Measurements from ENCODE around the gene EFCAB6. TPM values are rescaled to one million over a fixed set of nuclear protein-coding genes. Genes with fewer than 3 reads are reported as not detected.

Gene EFCAB6
- total RNA-seq, 1 donor from 2014 or later, result 0.23 TPM

DNA sequence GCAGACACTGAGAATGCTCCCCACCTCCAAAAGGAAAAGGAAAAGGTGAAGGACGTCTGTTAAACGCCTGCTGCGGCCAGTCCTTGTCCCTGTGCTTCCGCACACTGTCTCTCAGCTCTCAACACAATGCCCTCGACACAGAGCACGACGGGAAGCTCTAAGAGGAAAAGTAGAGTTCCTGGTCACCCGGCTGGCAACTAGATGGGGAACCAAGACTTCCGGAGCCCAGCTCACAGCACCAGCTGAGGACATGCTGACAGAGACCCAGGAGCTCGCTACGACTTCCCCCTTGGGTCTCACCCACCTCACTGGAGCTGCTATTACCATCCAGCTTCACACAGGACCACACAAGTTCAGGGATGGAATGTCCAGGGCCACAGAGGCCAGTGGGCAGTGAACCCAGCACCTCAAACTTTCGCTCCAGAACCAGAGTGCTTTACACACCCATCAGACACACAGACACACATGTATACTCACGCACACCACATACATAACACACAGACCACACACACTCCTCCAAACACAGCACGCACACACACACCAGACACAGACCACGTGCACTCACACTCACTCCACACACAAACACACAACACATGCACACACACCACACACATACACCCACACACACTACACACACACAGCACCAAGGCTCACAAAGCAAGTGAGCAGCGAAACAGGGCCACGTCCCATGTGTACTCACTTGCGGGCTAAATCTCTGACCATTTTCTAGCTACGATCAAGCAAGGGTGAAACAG, 40.6 kb upstream of the EFCAB6 start:
- no peak overlapping the region for H3K27ac Mint-ChIP-seq

DNA sequence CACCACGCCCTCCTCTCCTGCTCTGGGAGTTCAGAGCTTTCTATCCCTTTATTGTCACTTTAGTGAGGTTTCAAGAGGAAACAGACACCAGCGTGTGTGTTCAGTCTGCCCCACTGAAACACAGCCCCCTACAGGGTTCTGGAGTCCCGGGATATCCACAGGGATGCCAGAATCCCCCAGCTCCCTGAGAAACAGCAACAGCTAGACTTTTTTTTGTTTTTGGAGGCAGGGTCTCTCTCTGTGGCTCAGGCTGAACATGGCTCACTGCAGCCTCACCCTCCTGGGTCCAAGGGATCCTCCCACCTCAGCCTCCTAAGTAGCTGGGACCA, 39.8 kb upstream of the EFCAB6 start:
- H3K9me3 Mint-ChIP-seq, result no peaks in the 10 kb centered on the region
- H3K4me1 Mint-ChIP-seq, result no peaks in the 10 kb centered on the region
- H3K36me3 Mint-ChIP-seq (ENCODE audit: low read depth), result no peaks in the 10 kb centered on the region
- H3K4me3 Mint-ChIP-seq, result no peak overlapping the region
- peaks cover 2% of the 10 kb centered on the region for H3K27me3 Mint-ChIP-seq
- H3K27ac Mint-ChIP-seq, result no peak overlapping the region
- no peak for DNase-seq
- intact Hi-C loops (cut with micrococcal nuclease), result no loop called here

More for the DNA sequence above, 40.6 kb upstream of the EFCAB6 start:
- Mint-ChIP-seq H3K4me1 (no peaks in the 10 kb centered on the region), H3K36me3 (ENCODE audit: low read depth) (no peaks in the 10 kb centered on the region), H3K4me3 (no peak overlapping the region), H3K27me3 (peaks cover 2% of the 10 kb centered on the region), H3K9me3 (no peaks in the 10 kb centered on the region)
- intact Hi-C loops (cut with micrococcal nuclease), result no loop called here
- no peak for DNase-seq

GRCh38 chr22:43851058-43851978, 39.2 kb upstream of the EFCAB6 start:
- no peak overlapping the region for H3K4me3 Mint-ChIP-seq
- no peaks in the 10 kb centered on the region for H3K9me3 Mint-ChIP-seq
- H3K4me1 Mint-ChIP-seq, result no peaks in the 10 kb centered on the region
- peaks cover 2% of the 10 kb centered on the region for H3K27me3 Mint-ChIP-seq
- H3K36me3 Mint-ChIP-seq (ENCODE audit: low read depth), result no peaks in the 10 kb centered on the region
- intact Hi-C loops (cut with micrococcal nuclease), result no loop called here
- no peak overlapping the region for H3K27ac Mint-ChIP-seq
- DNase-seq, result no peak

GRCh38 chr22:43850529-43850928, 38.4 kb upstream of the EFCAB6 start:
- Mint-ChIP-seq H3K27ac (no peak overlapping the region), H3K36me3 (ENCODE audit: low read depth) (no peaks in the 10 kb centered on the region), H3K4me3 (no peak overlapping the region), H3K4me1 (no peaks in the 10 kb centered on the region), H3K27me3 (peaks cover 2% of the 10 kb centered on the region), H3K9me3 (no peaks in the 10 kb centered on the region)
- intact Hi-C loops (cut with micrococcal nuclease), result no loop called here
- DNase-seq, result no peak

DNA sequence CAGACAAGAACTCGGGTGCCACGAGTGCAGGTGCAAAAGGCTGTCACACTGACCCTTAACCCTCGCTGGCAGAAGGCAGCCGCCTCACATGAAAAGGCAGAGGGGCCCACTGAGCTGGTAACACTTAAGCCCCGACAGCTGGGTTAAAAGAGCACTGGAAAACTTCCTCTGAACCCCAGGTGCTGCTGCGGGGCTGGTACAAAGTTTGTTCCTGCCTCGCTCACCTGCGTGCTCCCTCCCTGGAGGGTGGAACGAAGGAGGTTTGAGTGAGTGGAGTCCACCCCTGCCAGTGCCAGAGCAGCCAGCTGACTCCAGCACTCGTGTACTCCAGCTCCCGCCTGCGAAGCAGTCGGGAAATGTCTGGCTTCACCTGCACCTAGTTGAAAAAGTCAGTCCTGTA, 37.6 kb upstream of the EFCAB6 start:
- Mint-ChIP-seq H3K27me3 (peaks cover 2% of the 10 kb centered on the region), H3K9me3 (no peaks in the 10 kb centered on the region), H3K4me3 (no peak overlapping the region), H3K36me3 (ENCODE audit: low read depth) (no peaks in the 10 kb centered on the region), H3K4me1 (no peaks in the 10 kb centered on the region), H3K27ac (no peak overlapping the region)
- intact Hi-C loops (cut with micrococcal nuclease), result no loop called here
- DNase-seq, result no peak

DNA sequence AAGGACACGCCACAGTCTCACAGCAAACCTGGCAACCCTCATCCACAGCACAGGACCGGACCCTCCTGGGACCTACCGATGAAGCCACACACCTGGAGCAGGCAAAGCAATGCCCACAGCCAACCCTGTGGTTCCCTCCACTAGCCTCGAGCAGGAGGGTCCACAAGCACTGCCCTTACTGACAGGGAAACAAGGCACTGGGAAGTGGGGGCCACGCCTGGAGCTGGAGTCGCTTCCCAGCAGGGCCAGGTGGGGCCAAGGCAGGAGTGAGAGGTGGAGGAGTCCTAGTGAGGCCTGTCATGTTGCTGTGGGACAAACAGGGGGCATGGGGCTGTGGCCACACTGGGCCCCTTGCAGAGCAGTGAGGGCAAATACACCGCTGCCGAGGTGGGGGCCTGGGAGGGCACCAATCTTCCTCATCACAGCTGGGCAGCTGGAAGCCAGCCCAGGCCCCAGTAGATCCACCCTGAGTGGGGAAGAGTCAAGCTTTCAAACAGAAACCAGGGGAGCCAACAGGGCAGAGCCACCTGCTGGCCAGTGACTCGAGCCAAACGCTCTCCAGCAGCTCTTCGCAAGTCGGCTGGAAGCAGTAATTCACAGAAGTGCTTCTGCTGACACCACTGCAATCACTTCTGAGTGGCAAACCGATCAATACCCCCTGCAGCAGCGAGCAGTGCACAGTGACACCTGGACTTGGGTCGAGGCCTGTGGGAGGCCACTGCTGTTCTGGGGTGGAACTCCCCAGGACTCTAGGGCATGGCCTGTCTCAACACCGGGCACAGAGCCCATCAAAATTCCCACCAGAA, 36.5 kb upstream of the EFCAB6 start:
- no peaks in the 10 kb centered on the region for H3K4me1 Mint-ChIP-seq
- H3K27me3 Mint-ChIP-seq, result peaks cover 2% of the 10 kb centered on the region
- H3K9me3 Mint-ChIP-seq, result no peaks in the 10 kb centered on the region
- intact Hi-C loops (cut with micrococcal nuclease), result no loop called here
- DNase-seq, result no peak
- H3K36me3 Mint-ChIP-seq (ENCODE audit: low read depth), result no peaks in the 10 kb centered on the region
- no peak overlapping the region for H3K4me3 Mint-ChIP-seq
- H3K27ac Mint-ChIP-seq, result no peak overlapping the region

DNA sequence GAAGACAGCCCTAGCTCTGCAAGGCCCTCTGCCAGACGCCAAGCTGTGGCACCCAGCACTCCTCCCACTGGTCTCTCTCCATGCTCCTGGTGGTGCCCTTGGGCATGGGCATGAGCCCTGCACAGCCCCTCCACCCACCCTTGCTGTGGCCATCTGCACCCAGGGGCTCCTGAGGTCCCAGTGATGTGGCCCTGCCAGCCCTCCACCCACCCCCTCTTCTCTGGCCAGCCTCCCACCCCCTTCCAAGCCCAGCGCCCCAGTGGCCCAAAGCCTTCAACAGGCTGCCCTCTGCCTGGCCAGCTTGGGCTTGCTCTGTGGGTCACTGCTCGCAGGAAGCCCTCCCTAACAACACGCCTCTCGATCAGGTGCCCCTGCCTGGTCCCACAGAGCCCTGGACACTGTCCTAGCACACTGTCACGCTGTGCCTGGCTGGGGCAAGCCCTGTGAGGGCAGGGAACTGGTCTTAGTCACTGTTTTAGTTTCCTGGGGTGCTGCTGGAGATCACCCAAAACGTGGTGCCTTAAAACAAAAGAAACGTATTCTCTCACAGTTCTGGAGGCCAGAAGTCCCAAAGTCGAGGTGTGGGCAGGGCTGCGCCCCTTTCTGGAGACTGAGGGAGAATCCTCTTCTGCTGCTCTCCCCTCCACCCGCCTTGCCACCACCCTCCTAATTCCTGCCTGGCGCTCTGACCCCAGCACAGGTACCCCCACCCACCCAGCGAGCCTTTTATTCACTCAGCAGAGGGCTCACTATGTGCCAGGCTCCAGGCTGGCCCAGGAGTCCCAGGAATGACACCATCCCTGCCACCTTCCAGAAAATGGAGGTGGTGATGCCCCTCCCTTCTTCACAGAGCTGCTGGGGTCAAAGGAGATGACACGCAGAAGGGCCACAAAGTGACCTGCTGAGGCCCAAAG, 35.5 kb upstream of the EFCAB6 start:
- no peak for DNase-seq
- no peaks in the 10 kb centered on the region for H3K9me3 Mint-ChIP-seq
- H3K4me1 Mint-ChIP-seq, result no peaks in the 10 kb centered on the region
- intact Hi-C loops (cut with micrococcal nuclease), result no loop called here
- no peaks in the 10 kb centered on the region for H3K27me3 Mint-ChIP-seq
- H3K27ac Mint-ChIP-seq, result no peak overlapping the region
- H3K36me3 Mint-ChIP-seq (ENCODE audit: low read depth), result no peaks in the 10 kb centered on the region
- no peak overlapping the region for H3K4me3 Mint-ChIP-seq

DNA sequence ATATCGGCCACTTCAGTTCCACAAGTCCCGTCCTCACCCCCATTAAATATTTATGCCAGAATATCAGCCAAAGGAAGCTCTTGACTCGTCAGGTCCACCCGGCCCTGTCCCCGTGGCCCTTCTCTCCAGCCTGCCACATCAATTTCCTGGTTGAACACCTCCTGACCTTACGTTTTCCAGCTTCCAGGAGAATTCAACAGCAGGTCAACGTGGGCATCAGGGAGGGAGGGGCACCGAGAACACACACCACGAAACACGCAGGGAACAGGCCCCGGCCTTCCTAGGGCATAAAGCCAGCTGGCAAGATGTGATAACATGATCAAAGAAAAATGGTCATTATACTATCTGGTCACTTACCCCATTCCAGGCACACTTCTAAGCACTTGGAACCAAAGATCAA, 34.9 kb upstream of the EFCAB6 start:
- Mint-ChIP-seq H3K36me3 (ENCODE audit: low read depth) (no peaks in the 10 kb centered on the region), H3K4me1 (no peaks in the 10 kb centered on the region), H3K9me3 (no peaks in the 10 kb centered on the region), H3K27me3 (no peaks in the 10 kb centered on the region), H3K4me3 (no peak overlapping the region), H3K27ac (no peak overlapping the region)
- no peak for DNase-seq
- intact Hi-C loops (cut with micrococcal nuclease), result no loop called here

GRCh38 chr22:43845981-43846380, 33.9 kb upstream of the EFCAB6 start:
- no peaks in the 10 kb centered on the region for H3K4me1 Mint-ChIP-seq
- no peak overlapping the region for H3K27ac Mint-ChIP-seq
- intact Hi-C loops (cut with micrococcal nuclease), result no loop called here
- no peaks in the 10 kb centered on the region for H3K9me3 Mint-ChIP-seq
- DNase-seq, result no peak
- H3K4me3 Mint-ChIP-seq, result no peak overlapping the region
- no peaks in the 10 kb centered on the region for H3K27me3 Mint-ChIP-seq
- H3K36me3 Mint-ChIP-seq (ENCODE audit: low read depth), result no peaks in the 10 kb centered on the region

- DNase-seq, result no peak
- H3K9me3 Mint-ChIP-seq, result no peaks in the 10 kb centered on the region
- H3K36me3 Mint-ChIP-seq (ENCODE audit: low read depth), result no peaks in the 10 kb centered on the region
- intact Hi-C loops (cut with micrococcal nuclease), result no loop called here
- no peak overlapping the region for H3K4me3 Mint-ChIP-seq
- no peak overlapping the region for H3K27ac Mint-ChIP-seq
- H3K27me3 Mint-ChIP-seq, result no peaks in the 10 kb centered on the region
- no peaks in the 10 kb centered on the region for H3K4me1 Mint-ChIP-seq
Measured at GRCh38 chr22:43844560-43845545, 32.7 kb upstream of the EFCAB6 start.

DNA sequence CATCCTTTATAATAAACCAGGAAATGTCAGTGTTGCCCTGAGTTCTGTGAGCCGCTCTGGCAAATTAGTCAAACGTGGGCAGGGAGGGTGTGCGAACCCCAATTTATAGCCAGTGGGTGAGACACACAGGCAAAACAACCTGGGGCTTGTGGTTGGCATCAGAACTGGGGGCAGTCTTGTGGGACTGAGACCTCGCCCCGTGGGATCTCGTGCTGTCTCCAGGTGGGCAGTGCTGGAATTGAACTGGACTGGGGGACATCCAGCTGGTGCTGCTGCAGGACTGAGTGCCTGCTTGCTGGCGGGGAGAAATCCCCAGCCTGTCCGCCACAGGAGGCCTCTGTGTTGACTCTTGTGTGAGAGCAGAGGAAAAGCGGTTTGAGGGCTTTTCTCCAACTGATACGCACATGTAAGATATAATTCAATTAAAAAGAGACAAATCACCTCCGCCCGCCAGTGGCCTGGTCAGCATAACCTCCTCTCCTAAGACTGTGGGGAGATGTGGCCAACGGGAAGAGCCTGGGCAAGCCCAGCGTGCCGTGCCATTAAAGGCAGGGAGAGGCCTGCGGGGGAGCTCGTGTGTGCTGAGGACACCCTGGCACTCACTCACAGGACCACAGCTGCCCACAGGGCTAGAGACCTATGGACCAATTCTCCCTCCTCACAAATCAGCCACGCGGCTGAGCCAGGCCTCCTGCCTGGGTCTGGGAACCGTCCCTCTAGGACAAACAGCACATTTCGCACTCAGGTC, 31.9 kb upstream of the EFCAB6 start:
- Mint-ChIP-seq H3K9me3 (no peaks in the 10 kb centered on the region), H3K4me1 (no peaks in the 10 kb centered on the region), H3K36me3 (ENCODE audit: low read depth) (no peaks in the 10 kb centered on the region), H3K27ac (no peak overlapping the region), H3K4me3 (no peak overlapping the region), H3K27me3 (no peaks in the 10 kb centered on the region)
- DNase-seq, result no peak
- intact Hi-C loops (cut with micrococcal nuclease), result no loop called here

DNA sequence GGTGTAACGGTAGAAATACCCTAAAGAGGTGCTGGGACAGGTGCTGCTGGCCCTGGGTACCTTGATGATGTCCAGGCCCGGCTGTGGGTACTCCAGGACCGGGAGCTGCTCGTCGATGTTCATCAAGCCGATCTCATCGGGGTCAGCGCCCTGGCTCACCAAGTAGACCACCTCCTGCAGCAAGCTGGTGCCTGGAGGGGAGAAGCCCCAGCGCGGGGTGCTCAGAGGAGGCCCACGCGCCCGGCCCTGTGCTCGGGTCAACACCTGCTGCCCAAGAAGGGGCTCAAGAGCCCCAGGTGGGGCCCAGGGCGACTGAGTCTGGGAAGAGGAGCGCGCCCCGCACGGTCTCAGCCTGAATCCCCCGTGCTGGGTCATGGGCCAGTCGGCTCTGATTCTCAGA, 29.6 kb upstream of the EFCAB6 start:
- no peak overlapping the region for H3K4me3 Mint-ChIP-seq

More for the DNA sequence above, 29.6 kb upstream of the EFCAB6 start:
- no peaks in the 10 kb centered on the region for H3K4me1 Mint-ChIP-seq
- no peaks in the 10 kb centered on the region for H3K27me3 Mint-ChIP-seq
- intact Hi-C loops (cut with micrococcal nuclease), result no loop called here
- no peaks in the 10 kb centered on the region for H3K36me3 Mint-ChIP-seq (ENCODE audit: low read depth)
- no peak overlapping the region for H3K27ac Mint-ChIP-seq
- H3K9me3 Mint-ChIP-seq, result no peaks in the 10 kb centered on the region
- DNase-seq, result no peak
